Activated T-cell treated with anti-CD3 and anti-CD28 coated beads for 48 hours (primary cell): ENCODE measurements around the gene NKAIN2.
"Not testable (repeated sequence)": the region's sequence is repeated elsewhere in the genome, so short reads cannot be mapped to it uniquely, and the experiment has no call there.

Experiments used
- DNase-seq: peaks from one replicate; pipeline ENCODE4 v3.0.0-alpha.2; 2020; ENCODE audit warnings: low read depth

NKAIN2 gene

DNA sequence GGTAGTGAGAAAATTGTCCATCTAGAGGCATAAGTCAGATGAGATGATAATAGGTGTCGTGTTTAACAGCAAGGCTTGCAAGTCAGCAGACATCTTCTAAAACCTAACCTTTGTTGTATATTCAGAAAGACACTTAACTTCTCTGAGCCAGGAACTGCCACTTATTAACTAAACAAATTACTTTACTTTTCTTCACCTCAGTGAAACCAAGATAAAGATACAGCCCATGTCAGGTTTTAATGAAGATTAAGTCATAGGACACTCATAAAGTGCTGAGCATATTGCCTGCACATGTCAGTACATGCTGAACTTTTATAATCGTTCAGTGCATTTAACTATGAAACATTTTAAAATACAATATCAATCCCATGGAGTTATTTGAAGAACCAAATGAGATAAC lies 286.8 kb downstream of the NKAIN2 start:
- DNase-seq: no peak

DNA sequence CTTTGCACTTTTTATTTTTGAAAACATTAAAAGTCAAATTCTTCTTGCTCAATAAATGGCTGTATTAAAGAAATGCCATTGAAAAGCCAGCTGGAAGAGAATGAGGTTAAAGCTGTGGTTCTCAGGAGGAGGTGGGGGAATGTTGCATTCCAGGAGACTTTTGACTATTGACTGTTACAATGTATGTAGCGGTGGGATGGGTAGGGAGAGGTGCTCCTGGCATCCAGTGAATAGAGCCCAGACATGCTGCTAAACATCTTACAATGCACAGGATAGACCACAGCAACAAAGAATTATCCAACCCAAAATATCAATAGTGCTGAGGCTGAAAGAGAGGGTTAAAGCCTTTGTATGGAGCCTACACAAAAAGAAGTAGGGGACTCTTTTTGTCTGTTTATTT lies 295.9 kb downstream of the NKAIN2 start:
- DNase-seq: no peak

- no peak for DNase-seq
Observed at GRCh38 chr6:124110514-124110913, 306.8 kb downstream of the NKAIN2 start.

GRCh38 chr6:124119596-124119995 lies 315.9 kb downstream of the NKAIN2 start:
- DNase-seq: no peak

DNA sequence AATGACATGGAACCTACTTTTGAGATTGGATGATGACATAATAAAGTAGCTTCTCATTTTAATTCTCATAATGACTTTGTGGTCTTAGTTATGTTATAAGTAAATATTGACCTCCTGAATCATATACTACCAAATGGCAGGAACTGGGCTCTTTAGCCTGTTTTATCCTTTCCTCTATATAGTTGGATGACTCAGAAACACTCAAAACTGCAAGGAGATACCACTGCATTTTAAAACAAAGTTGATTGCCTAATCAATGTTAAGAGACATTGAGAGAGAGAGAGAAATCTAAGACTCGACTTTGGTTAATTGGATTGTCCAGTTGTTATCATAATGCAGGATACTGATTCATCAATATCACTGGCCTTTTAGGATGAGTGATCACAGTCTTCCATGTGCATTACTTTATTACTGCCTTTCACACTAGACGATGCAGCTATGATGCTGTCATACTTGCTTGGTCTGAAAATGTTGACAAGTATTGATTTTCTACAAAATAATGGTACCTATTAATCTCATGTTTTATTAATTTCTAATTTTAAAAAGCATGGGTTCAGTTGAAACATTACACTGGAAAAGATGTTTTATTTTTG lies 320.0 kb downstream of the NKAIN2 start:
- DNase-seq: no peak

- no peak for DNase-seq
Observed at GRCh38 chr6:124131259-124131658, 327.6 kb downstream of the NKAIN2 start.

- no peak for DNase-seq
Observed at GRCh38 chr6:124131779-124132178, 328.1 kb downstream of the NKAIN2 start.

DNA sequence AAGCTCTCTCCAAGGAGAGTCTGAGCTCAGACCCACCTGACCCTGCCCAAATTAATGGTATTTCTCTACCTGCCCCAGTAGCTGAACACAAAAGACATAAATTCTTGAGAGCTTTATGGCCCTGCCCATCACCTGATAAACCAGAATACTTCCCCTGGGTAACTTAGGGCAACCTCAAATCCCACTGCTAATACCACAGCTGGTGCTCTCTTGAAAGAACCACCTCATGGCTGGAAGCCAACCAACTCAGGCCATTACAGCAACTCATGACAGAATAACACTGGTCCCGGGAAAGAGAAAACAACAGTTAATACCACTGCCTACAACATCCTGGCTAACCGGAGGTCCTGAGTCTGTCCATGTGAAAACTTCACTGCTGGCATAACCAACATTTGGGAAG lies 328.6 kb downstream of the NKAIN2 start:
- DNase-seq: no peak

DNA sequence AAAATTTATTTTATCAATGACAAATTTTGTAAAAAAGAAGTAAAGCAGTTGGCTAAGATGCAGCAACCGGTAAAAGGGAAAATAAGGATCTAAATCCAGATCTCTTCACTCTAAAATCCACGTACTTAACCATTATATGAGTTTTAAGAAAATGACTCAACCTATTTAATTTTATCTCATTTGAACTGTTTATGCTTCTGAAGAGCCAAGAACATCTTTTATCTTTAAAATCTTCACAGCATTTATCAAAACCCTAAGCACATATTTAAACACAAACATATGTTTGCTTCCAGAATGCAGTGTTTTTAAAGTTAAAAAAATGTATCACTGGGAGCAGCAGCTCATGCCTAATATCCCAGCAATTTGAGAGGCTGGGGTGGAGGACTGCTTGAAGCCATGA lies 339.2 kb downstream of the NKAIN2 start:
- DNase-seq: no peak

- DNase-seq: no peak
Observed at GRCh38 chr6:124143435-124143834, 339.8 kb downstream of the NKAIN2 start.

- DNase-seq: no peak
Observed at GRCh38 chr6:124147621-124148020, 344.0 kb downstream of the NKAIN2 start.

DNA sequence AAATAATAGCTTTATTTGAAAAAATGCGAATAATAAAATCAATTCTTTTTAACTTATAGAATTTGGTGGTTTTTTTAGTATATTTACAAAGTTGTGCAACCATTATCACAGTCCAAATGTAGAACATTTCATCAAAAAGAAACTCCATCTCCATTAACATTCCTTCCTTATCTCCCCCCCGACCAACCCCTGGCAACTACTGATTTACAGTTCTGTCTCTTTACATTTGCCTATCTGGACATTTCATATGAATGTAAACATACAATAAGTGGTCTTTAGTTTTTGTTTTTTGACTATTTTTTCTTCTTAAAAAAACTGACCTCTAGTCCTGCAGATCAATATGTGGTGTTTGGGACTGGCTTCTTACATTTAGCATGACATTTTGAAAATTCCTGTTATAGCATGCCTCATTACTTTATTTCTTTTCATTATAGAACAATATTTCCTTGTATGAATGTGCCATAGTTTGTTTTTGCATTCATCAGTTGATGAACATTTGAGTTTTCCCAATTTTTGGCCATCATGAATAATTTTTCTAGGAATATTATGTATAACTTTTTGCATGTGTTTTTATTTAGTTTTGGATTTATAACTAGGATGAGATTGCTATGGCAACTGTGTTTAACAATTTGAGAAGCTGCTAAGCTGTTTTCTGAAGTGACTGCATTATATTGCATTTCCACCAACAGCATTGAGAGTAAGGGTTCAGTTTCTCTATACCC lies 344.7 kb downstream of the NKAIN2 start:
- no peak for DNase-seq

GRCh38 chr6:124149646-124150045 lies 346.0 kb downstream of the NKAIN2 start:
- DNase-seq: no peak

GRCh38 chr6:124158024-124158423 lies 354.4 kb downstream of the NKAIN2 start:
- DNase-seq: no peak

DNA sequence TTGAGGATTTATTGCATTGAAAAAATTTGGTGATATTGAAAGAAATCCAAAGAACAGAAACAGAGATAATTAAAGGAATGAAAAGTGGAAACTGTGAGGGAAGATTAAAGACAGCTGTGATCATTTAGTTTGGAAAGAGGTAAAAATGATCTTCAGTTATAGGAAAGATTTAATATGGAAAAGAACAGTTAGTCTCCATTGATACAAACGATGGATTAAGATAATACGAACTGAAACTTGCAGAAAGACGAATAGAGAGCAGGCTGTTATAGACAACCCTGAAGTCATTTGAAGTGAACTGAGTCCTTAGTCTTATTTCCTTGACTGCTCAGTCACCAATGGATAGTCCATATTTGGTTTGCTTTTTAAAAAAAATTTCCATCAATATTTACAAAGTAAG lies 360.0 kb downstream of the NKAIN2 start:
- DNase-seq: no peak

DNA sequence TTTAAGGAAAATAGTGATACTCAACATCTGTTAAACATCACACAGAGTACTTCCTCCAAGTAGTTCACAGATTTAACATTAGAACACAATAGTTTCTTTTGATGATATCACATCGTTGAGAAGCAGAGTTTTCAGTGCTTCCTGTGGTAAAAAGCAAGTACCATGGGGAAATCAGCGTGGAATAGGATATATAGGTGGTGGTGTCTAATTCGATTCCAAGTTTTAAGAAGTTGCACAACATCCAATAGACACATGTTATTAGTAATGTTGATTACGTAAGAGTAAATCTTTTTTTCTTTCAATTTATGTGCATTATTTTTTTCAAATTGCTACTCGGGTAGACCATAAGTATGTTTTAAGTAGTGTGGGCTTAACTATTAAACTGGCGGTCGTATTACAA lies 360.7 kb downstream of the NKAIN2 start:
- DNase-seq: no peak

GRCh38 chr6:124167249-124167648 lies 363.6 kb downstream of the NKAIN2 start:
- DNase-seq: not testable (repeated sequence)

GRCh38 chr6:124190256-124190655 lies 386.6 kb downstream of the NKAIN2 start:
- DNase-seq: no peak

GRCh38 chr6:124193132-124193531 lies 389.5 kb downstream of the NKAIN2 start:
- no peak for DNase-seq

DNA sequence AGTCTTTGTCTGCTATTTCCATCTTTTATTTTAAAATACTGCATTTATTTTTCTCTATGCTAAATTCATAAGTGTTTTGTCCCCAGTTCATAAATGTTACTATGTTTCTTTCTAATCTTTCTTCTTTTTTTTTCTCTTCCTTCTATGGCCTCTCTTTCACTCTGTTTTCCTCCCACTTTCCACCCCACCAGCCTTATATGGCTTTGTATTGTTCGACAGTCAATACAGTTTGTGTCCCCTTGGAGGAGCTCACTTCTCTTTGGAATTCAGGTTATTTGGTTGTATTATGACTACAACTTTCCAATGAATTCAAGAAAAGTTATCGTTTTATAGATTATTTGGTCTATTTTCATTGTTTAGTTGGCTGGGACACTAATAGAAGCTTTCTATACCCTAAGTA lies 393.5 kb downstream of the NKAIN2 start:
- DNase-seq: no peak

- DNase-seq: no peak
Observed at GRCh38 chr6:124199286-124199685, 395.6 kb downstream of the NKAIN2 start.

DNA sequence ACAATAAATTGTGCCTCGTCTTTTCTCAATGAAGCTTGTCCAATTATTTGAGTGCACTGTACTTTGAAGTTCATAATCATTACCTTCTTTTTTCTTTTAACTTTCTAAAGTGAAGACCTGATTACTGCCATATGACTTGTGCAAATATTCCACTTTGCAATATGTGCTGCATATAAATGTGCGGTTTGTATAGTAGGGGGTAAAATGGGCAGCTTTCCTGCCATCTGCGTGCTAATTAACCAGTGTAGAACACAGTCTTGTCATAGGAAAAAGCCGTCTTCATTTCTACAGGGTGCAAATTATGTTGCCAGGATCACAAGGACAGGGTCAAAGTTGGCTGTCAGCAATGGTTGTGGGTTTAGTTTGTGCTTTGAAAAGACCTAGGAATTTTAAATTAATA lies 397.0 kb downstream of the NKAIN2 start:
- DNase-seq: no peak

- no peak for DNase-seq
Observed at GRCh38 chr6:124203101-124203811, 399.6 kb downstream of the NKAIN2 start.

DNA sequence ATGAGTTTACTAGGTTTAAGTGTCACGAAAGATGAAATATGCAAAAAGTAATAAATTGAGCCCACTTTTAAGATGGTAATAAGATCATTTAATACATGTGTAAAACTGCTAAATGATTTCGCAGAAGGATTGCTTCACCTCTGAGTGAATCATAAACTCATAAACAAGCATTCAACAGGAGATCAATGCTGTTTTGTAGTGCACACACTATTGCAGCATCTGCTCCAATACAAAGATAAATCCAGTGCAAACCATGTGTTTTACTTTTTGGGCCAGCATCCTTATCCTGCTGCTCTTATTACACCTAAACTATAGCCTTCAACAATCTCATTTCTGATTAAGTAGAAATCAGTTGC lies 400.1 kb downstream of the NKAIN2 start:
- no peak for DNase-seq
